ENCODE results near the gene CCNY.

DNA sequence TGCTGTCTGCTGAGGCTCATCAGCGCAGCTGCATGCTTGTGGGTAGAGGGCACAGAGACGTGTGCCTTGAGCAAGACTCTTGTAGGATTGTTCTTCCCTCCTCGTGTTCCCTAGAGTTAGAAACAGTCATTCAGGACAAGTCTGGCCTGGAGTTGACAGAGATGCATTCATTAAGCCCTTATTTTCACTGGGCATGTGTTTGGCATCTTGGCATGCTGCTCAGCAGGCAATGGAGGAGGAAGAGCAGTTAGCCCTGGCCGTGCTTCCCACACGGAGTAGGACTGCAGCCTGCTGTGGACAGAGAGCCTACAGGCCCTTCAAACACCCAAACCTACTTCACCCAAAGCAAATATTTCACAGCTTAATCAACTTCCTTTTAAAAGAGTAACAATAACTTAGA, 195.8 kb downstream of the CCNY start:
- TF ChIP-seq, protein P1, sequence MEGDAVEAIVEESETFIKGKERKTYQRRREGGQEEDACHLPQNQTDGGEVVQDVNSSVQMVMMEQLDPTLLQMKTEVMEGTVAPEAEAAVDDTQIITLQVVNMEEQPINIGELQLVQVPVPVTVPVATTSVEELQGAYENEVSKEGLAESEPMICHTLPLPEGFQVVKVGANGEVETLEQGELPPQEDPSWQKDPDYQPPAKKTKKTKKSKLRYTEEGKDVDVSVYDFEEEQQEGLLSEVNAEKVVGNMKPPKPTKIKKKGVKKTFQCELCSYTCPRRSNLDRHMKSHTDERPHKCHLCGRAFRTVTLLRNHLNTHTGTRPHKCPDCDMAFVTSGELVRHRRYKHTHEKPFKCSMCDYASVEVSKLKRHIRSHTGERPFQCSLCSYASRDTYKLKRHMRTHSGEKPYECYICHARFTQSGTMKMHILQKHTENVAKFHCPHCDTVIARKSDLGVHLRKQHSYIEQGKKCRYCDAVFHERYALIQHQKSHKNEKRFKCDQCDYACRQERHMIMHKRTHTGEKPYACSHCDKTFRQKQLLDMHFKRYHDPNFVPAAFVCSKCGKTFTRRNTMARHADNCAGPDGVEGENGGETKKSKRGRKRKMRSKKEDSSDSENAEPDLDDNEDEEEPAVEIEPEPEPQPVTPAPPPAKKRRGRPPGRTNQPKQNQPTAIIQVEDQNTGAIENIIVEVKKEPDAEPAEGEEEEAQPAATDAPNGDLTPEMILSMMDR (IDR thresholded peaks at IDR 0.05), result no peak
- no peak for TF ChIP-seq POLR2A (IDR thresholded peaks at IDR 0.05)

Data from Peyer's patch (tissue), 4 donors.